K562 (cell line): Measurements from ENCODE around the gene KLF1.

Experiments
- ARNT ChIP-seq, 2 experiments: fragments of 450-650 bp; IDR thresholded peaks; 2 replicates each; pipeline ENCODE4 v1.6.1; 2016; ENCODE audit warnings: mild to moderate bottlenecking in 1 of 2
- EZH2 ChIP-seq: IDR thresholded peaks from 2 replicates; pipeline ENCODE4 v1.6.1; 2012; ENCODE audit warnings: low read depth, mild to moderate bottlenecking, inconsistent platforms, low read length, borderline replicate concordance
- IRF9 ChIP-seq: fragments of 450-650 bp; IDR thresholded peaks from 2 replicates; pipeline ENCODE4 v1.6.1; 2016; ENCODE audit warnings: missing biosample characterization, missing genetic modification characterization
- MXI1 ChIP-seq: IDR thresholded peaks from 2 replicates; pipeline ENCODE4 v1.6.1; 2011; ENCODE audit warnings: low read depth, mild to moderate bottlenecking, improper control_type of control experiment, low read length
- RFX1 ChIP-seq: fragments of 450-650 bp; IDR thresholded peaks from 2 replicates; pipeline ENCODE4 v1.6.1; 2016; ENCODE audit warnings: mild to moderate bottlenecking, moderate library complexity
- TARDBP ChIP-seq: fragments of 450-650 bp; IDR thresholded peaks from 2 replicates; pipeline ENCODE4 v1.6.1; 2016
- XRCC5 ChIP-seq: fragments of 200-400 bp; formaldehyde crosslinking; IDR thresholded peaks from 2 replicates; pipeline ENCODE4 v1.6.1; 2017; ENCODE audit warnings: low read depth, mild to moderate bottlenecking, low read length
- ZNF3 ChIP-seq: fragments of 250-450 bp; sonication (Bioruptor Pico); IDR thresholded peaks from 2 replicates; pipeline ENCODE4 v1.5.0; 2021; ENCODE audit warnings: mild to moderate bottlenecking, moderate library complexity
- ZNF644 ChIP-seq: fragments of 200-800 bp; sonication (Bioruptor generic); IDR thresholded peaks from 2 replicates; pipeline ENCODE4 v1.6.1; 2016; ENCODE audit warnings: low read depth, missing genetic modification characterization, missing compliant biosample characterization
- TF ChIP-seq, protein P1 (sequence below), 3 experiments: IDR thresholded peaks in 2 of 3; conservative IDR thresholded peaks in 1 of 3; 2 replicates each; pipeline ENCODE4 v1.5.1; 2011 to 2012; ENCODE audit warnings: low read length in 3 of 3, mild to moderate bottlenecking in 3 of 3, control low read depth in 2 of 3, improper control_type of control experiment in 1 of 3, inconsistent platforms in 1 of 3, low read depth in 1 of 3, mixed read lengths in 1 of 3, moderate library complexity in 1 of 3; ENCODE audit not compliant: insufficient read depth in 2 of 3
- TF ChIP-seq, protein P2 (sequence below): fragments of 450-650 bp; formaldehyde crosslinking; IDR thresholded peaks from 2 replicates; pipeline ENCODE4 v1.4.0; 2020; ENCODE audit warnings: mild to moderate bottlenecking, moderate library complexity
- TF ChIP-seq, protein P3 (sequence below), 3 experiments: fragments of 200-800 bp in 1 of 3; sonication (Bioruptor generic) in 1 of 3; sonication (generic) in 1 of 3; formaldehyde crosslinking in 1 of 3; IDR thresholded peaks; 2 replicates each; pipeline versions ENCODE4 v1.6.1 to v1.8.0; 2016 to 2022; ENCODE audit warnings: mild to moderate bottlenecking in 2 of 3, missing compliant biosample characterization in 2 of 3, missing genetic modification characterization in 2 of 3, missing genetic modification reagents in 1 of 3

- TF ChIP-seq, protein P1, sequence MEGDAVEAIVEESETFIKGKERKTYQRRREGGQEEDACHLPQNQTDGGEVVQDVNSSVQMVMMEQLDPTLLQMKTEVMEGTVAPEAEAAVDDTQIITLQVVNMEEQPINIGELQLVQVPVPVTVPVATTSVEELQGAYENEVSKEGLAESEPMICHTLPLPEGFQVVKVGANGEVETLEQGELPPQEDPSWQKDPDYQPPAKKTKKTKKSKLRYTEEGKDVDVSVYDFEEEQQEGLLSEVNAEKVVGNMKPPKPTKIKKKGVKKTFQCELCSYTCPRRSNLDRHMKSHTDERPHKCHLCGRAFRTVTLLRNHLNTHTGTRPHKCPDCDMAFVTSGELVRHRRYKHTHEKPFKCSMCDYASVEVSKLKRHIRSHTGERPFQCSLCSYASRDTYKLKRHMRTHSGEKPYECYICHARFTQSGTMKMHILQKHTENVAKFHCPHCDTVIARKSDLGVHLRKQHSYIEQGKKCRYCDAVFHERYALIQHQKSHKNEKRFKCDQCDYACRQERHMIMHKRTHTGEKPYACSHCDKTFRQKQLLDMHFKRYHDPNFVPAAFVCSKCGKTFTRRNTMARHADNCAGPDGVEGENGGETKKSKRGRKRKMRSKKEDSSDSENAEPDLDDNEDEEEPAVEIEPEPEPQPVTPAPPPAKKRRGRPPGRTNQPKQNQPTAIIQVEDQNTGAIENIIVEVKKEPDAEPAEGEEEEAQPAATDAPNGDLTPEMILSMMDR (IDR thresholded peaks at IDR 0.05 in 2 of 3, conservative IDR thresholded peaks at IDR 0.05 in 1 of 3; ENCODE audit: insufficient read depth in 2 of 3, low read depth in 1 of 3, low read length in 3 of 3) = no peak
- TF ChIP-seq TARDBP (no peak), IRF9 (tag) (no peak), ZNF644 (tag) (no peak), XRCC5 (no peak; the same call in 1 of the 2 replicates), ZNF3 (no peak), MXI1 (no peak; the same call in 1 of the 2 replicates), RFX1 (no peak), EZH2 (no peak), ARNT (IDR thresholded peaks at IDR 0.05) (no peak)
- TF ChIP-seq, protein P2, sequence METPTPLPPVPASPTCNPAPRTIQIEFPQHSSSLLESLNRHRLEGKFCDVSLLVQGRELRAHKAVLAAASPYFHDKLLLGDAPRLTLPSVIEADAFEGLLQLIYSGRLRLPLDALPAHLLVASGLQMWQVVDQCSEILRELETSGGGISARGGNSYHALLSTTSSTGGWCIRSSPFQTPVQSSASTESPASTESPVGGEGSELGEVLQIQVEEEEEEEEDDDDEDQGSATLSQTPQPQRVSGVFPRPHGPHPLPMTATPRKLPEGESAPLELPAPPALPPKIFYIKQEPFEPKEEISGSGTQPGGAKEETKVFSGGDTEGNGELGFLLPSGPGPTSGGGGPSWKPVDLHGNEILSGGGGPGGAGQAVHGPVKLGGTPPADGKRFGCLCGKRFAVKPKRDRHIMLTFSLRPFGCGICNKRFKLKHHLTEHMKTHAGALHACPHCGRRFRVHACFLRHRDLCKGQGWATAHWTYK (CRISPR knock-in tag) = no peak; the same call in 1 of the 2 replicates
- TF ChIP-seq, protein P3, sequence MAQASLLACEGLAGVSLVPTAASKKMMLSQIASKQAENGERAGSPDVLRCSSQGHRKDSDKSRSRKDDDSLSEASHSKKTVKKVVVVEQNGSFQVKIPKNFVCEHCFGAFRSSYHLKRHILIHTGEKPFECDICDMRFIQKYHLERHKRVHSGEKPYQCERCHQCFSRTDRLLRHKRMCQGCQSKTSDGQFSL (CRISPR knock-in tag; IDR thresholded peaks at IDR 0.05) = no peak
- TF ChIP-seq, protein P3 (tag; IDR thresholded peaks at IDR 0.05) = no peak; a peak in 1 of 4 replicates
Measured at GRCh38 chr19:12886651-12886968, 391 bp downstream of the KLF1 start.
